ENCODE results near the gene SLC7A9. TPM values are rescaled to one million over a fixed set of nuclear protein-coding genes. Genes with fewer than 3 reads are reported as not detected.

SLC7A9 gene
- total and polyA plus RNA-seq, 3 experiments from 2014 or later, result 0.24 to 0.28 TPM; not detected in 1

GRCh38 chr19:32878988-32879387 is 9.4 kb upstream of the SLC7A9 start:
- Histone ChIP-seq H3K36me3 (ENCODE audit: insufficient read depth, low read length) (no peaks in the 10 kb centered on the region), H3K4me3 (ENCODE audit: low read length) (no peak overlapping the region), H3K4me1 (ENCODE audit: insufficient read depth, low read length) (no peaks in the 10 kb centered on the region), H3K27ac (ENCODE audit: low read depth, low read length) (no peak overlapping the region), H3K9me3 (ENCODE audit: low read length) (no peaks in the 10 kb centered on the region), H3K27me3 (ENCODE audit: insufficient read depth, low read length, poor library complexity, severe bottlenecking) (no peaks in the 10 kb centered on the region)
- H3K27me3 Mint-ChIP-seq, result no peaks in the 10 kb centered on the region
- CTCF ChIA-PET, result no interaction called here
- H3K36me3 Mint-ChIP-seq, result peaks cover 4 to 22% (median 6%) of the 10 kb centered on the region in 3 donors
- DNase-seq, result no peak
- no peaks in the 10 kb centered on the region for H3K9me3 Mint-ChIP-seq
- no peak overlapping the region for H3K4me3 Mint-ChIP-seq
- no peak overlapping the region for H3K27ac Mint-ChIP-seq
- POLR2A ChIA-PET, result no interaction called here
- H3K4me1 Mint-ChIP-seq, result no peaks in the 10 kb centered on the region

GRCh38 chr19:32877977-32878745 is 8.6 kb upstream of the SLC7A9 start:
- Histone ChIP-seq H3K27me3 (ENCODE audit: insufficient read depth, low read length, poor library complexity, severe bottlenecking) (no peaks in the 10 kb centered on the region), H3K36me3 (ENCODE audit: insufficient read depth, low read length) (no peaks in the 10 kb centered on the region), H3K9me3 (ENCODE audit: low read length) (no peaks in the 10 kb centered on the region), H3K27ac (ENCODE audit: low read depth, low read length) (no peak overlapping the region), H3K4me3 (ENCODE audit: low read length) (no peak overlapping the region), H3K4me1 (ENCODE audit: insufficient read depth, low read length) (no peaks in the 10 kb centered on the region)
- Mint-ChIP-seq H3K36me3 (peaks cover 4 to 21% (median 6%) of the 10 kb centered on the region in 3 donors), H3K4me1 (no peaks in the 10 kb centered on the region), H3K4me3 (no peak overlapping the region), H3K27ac (no peak overlapping the region), H3K9me3 (no peaks in the 10 kb centered on the region), H3K27me3 (peaks cover 0 to 3% of the 10 kb centered on the region in 2 donors)
- no peak for DNase-seq
- ChIA-PET CTCF (no interaction called here), POLR2A (no interaction called here)

GRCh38 chr19:32877323-32877912 is 7.9 kb upstream of the SLC7A9 start:
- no peaks in the 10 kb centered on the region for H3K4me1 ChIP-seq (ENCODE audit: insufficient read depth, low read length)
- POLR2A ChIA-PET, result no interaction called here
- peaks cover 4 to 21% (median 6%) of the 10 kb centered on the region in 3 donors for H3K36me3 Mint-ChIP-seq
- H3K4me3 Mint-ChIP-seq, result no peak overlapping the region
- no peaks in the 10 kb centered on the region for H3K9me3 ChIP-seq (ENCODE audit: low read length)
- H3K27ac Mint-ChIP-seq, result no peak overlapping the region
- H3K4me1 Mint-ChIP-seq, result no peaks in the 10 kb centered on the region
- no peak overlapping the region for H3K27ac ChIP-seq (ENCODE audit: low read depth, low read length)
- peaks cover 0 to 4% of the 10 kb centered on the region in 2 donors for H3K27me3 Mint-ChIP-seq
- CTCF ChIA-PET, result no interaction called here
- H3K9me3 Mint-ChIP-seq, result no peaks in the 10 kb centered on the region
- H3K27me3 ChIP-seq (ENCODE audit: insufficient read depth, low read length, poor library complexity, severe bottlenecking), result no peaks in the 10 kb centered on the region
- H3K36me3 ChIP-seq (ENCODE audit: insufficient read depth, low read length), result no peaks in the 10 kb centered on the region
- no peak for DNase-seq
- no peak overlapping the region for H3K4me3 ChIP-seq (ENCODE audit: low read length)

- DNase-seq, result no peak
- Mint-ChIP-seq H3K4me1 (no peaks in the 10 kb centered on the region), H3K4me3 (no peak overlapping the region), H3K27me3 (peaks cover 0 to 4% of the 10 kb centered on the region in 2 donors), H3K9me3 (no peaks in the 10 kb centered on the region), H3K27ac (no peak overlapping the region), H3K36me3 (peaks cover 4 to 21% (median 6%) of the 10 kb centered on the region in 3 donors)
- H3K9me3 ChIP-seq (ENCODE audit: low read length), result no peaks in the 10 kb centered on the region
- H3K27ac ChIP-seq (ENCODE audit: low read depth, low read length), result no peak overlapping the region
- CTCF ChIA-PET, result no interaction called here
- POLR2A ChIA-PET, result no interaction called here
- H3K27me3 ChIP-seq (ENCODE audit: insufficient read depth, low read length, poor library complexity, severe bottlenecking), result no peaks in the 10 kb centered on the region
- H3K4me3 ChIP-seq (ENCODE audit: low read length), result no peak overlapping the region
- no peaks in the 10 kb centered on the region for H3K4me1 ChIP-seq (ENCODE audit: insufficient read depth, low read length)
- no peaks in the 10 kb centered on the region for H3K36me3 ChIP-seq (ENCODE audit: insufficient read depth, low read length)
These were observed 7.3 kb upstream of the SLC7A9 start for GRCh38 chr19:32876919-32877285.

- Mint-ChIP-seq H3K36me3 (peaks cover 2 to 19% (median 6%) of the 10 kb centered on the region in 3 donors), H3K4me1 (no peaks in the 10 kb centered on the region), H3K9me3 (no peaks in the 10 kb centered on the region), H3K27ac (peak overlapping the region in 3 of 8 donors; percentile 42 to 55 (median 51)), H3K4me3 (no peak overlapping the region), H3K27me3 (peaks cover 0 to 4% of the 10 kb centered on the region in 2 donors)
- Histone ChIP-seq H3K9me3 (ENCODE audit: low read length) (no peaks in the 10 kb centered on the region), H3K27ac (ENCODE audit: low read depth, low read length) (no peak overlapping the region), H3K36me3 (ENCODE audit: insufficient read depth, low read length) (no peaks in the 10 kb centered on the region), H3K4me3 (ENCODE audit: low read length) (no peak overlapping the region), H3K27me3 (ENCODE audit: insufficient read depth, low read length, poor library complexity, severe bottlenecking) (no peaks in the 10 kb centered on the region), H3K4me1 (ENCODE audit: insufficient read depth, low read length) (no peaks in the 10 kb centered on the region)
- POLR2A ChIA-PET, result no interaction called here
- CTCF ChIA-PET, result no interaction called here
- DNase-seq, result no peak
These were observed 6.8 kb upstream of the SLC7A9 start for GRCh38 chr19:32876236-32876918.

GRCh38 chr19:32875428-32875827 is 5.9 kb upstream of the SLC7A9 start:
- H3K4me3 Mint-ChIP-seq, result no peak overlapping the region
- ChIA-PET POLR2A (no interaction called here), CTCF (no interaction called here)
- H3K9me3 Mint-ChIP-seq, result no peaks in the 10 kb centered on the region
- no peaks in the 10 kb centered on the region for H3K9me3 ChIP-seq (ENCODE audit: low read length)
- H3K36me3 Mint-ChIP-seq, result peaks cover 1 to 17% (median 6%) of the 10 kb centered on the region in 3 donors
- peaks cover 0 to 5% of the 10 kb centered on the region in 2 donors for H3K27me3 Mint-ChIP-seq
- no peaks in the 10 kb centered on the region for H3K27me3 ChIP-seq (ENCODE audit: insufficient read depth, low read length, poor library complexity, severe bottlenecking)
- H3K27ac Mint-ChIP-seq, result peak overlapping the region in 1 of 8 donors; percentile 68
- H3K4me1 ChIP-seq (ENCODE audit: insufficient read depth, low read length), result no peaks in the 10 kb centered on the region
- no peaks in the 10 kb centered on the region for H3K36me3 ChIP-seq (ENCODE audit: insufficient read depth, low read length)
- no peaks in the 10 kb centered on the region for H3K4me1 Mint-ChIP-seq
- no peak overlapping the region for H3K4me3 ChIP-seq (ENCODE audit: low read length)
- no peak for DNase-seq
- no peak overlapping the region for H3K27ac ChIP-seq (ENCODE audit: low read depth, low read length)

- POLR2A ChIA-PET, result no interaction called here
- no peak for DNase-seq
- H3K4me1 Mint-ChIP-seq, result no peaks in the 10 kb centered on the region
- CTCF ChIA-PET, result no interaction called here
- H3K27me3 Mint-ChIP-seq, result peaks cover 0 to 5% of the 10 kb centered on the region in 2 donors
- Histone ChIP-seq H3K4me1 (ENCODE audit: insufficient read depth, low read length) (no peaks in the 10 kb centered on the region), H3K27me3 (ENCODE audit: insufficient read depth, low read length, poor library complexity, severe bottlenecking) (no peaks in the 10 kb centered on the region), H3K9me3 (ENCODE audit: low read length) (no peaks in the 10 kb centered on the region), H3K27ac (ENCODE audit: low read depth, low read length) (no peak overlapping the region), H3K36me3 (ENCODE audit: insufficient read depth, low read length) (no peaks in the 10 kb centered on the region), H3K4me3 (ENCODE audit: low read length) (no peak overlapping the region)
- H3K36me3 Mint-ChIP-seq, result peaks cover 1 to 15% (median 4%) of the 10 kb centered on the region in 3 donors
- H3K27ac Mint-ChIP-seq, result peak overlapping the region in 1 of 8 donors; percentile 7
- no peaks in the 10 kb centered on the region for H3K9me3 Mint-ChIP-seq
- H3K4me3 Mint-ChIP-seq, result no peak overlapping the region
These were observed 5.0 kb upstream of the SLC7A9 start for GRCh38 chr19:32874605-32875004.

GRCh38 chr19:32873247-32873959 is 3.8 kb upstream of the SLC7A9 start:
- H3K36me3 Mint-ChIP-seq, result peaks cover 0 to 5% (median 1%) of the 10 kb centered on the region in 3 donors
- POLR2A ChIA-PET, result no interaction called here
- Histone ChIP-seq H3K9me3 (ENCODE audit: low read length) (no peaks in the 10 kb centered on the region), H3K27me3 (ENCODE audit: insufficient read depth, low read length, poor library complexity, severe bottlenecking) (no peaks in the 10 kb centered on the region), H3K36me3 (ENCODE audit: insufficient read depth, low read length) (no peaks in the 10 kb centered on the region), H3K4me3 (ENCODE audit: low read length) (no peak overlapping the region), H3K4me1 (ENCODE audit: insufficient read depth, low read length) (no peaks in the 10 kb centered on the region), H3K27ac (ENCODE audit: low read depth, low read length) (no peak overlapping the region)
- no peak for DNase-seq
- peaks cover 0 to 5% of the 10 kb centered on the region in 2 donors for H3K27me3 Mint-ChIP-seq
- CTCF ChIA-PET, result no interaction called here
- no peaks in the 10 kb centered on the region for H3K9me3 Mint-ChIP-seq
- no peak overlapping the region for H3K27ac Mint-ChIP-seq
- no peak overlapping the region for H3K4me3 Mint-ChIP-seq
- no peaks in the 10 kb centered on the region for H3K4me1 Mint-ChIP-seq
